Smooth muscle cell (in vitro differentiated cells): Measurements from ENCODE around the gene ARID3C. TPM values are rescaled to one million over a fixed set of nuclear protein-coding genes. Genes with fewer than 3 reads are reported as not detected.
A peak's percentile ranks its signal among the peaks of the same experiment; 100 is the strongest.

Experiments used
- DNase-seq: peaks from one replicate; lab custom pipeline; 2025; ENCODE audit not compliant: unreplicated experiment; lab: John Stamatoyannopoulos, UW
- H2AFZ ChIP-seq: fragments of 200-600 bp; sonication (generic); 2 replicates; pipeline ENCODE4 v1.6.0; 2016; ENCODE audit warnings: antibody characterized with exemption, low read depth, mild to moderate bottlenecking
- H3F3A ChIP-seq: fragments of 200-600 bp; sonication (generic); 2 replicates; pipeline ENCODE4 v1.6.0; 2017; ENCODE audit warnings: antibody characterized with exemption, low read depth
- H3K27ac ChIP-seq: fragments of 200-600 bp; sonication (generic); 2 replicates; pipeline ENCODE4 v1.5.1; 2016; ENCODE audit warnings: low read depth, mild to moderate bottlenecking
- H3K27me3 ChIP-seq: fragments of 200-600 bp; sonication (generic); 2 replicates; pipeline ENCODE4 v1.6.1; 2016; ENCODE audit warnings: low read depth, mild to moderate bottlenecking
- H3K36me3 ChIP-seq: fragments of 200-600 bp; sonication (generic); 2 replicates; pipeline ENCODE4 v1.5.1; 2016; ENCODE audit warnings: low read depth
- H3K4me1 ChIP-seq: fragments of 200-600 bp; sonication (generic); 2 replicates; pipeline ENCODE4 v1.5.1; 2016; ENCODE audit warnings: low read depth
- H3K4me2 ChIP-seq: fragments of 200-600 bp; sonication (generic); 2 replicates; pipeline ENCODE4 v1.6.0; 2016; ENCODE audit warnings: mild to moderate bottlenecking
- H3K4me3 ChIP-seq: fragments of 200-600 bp; sonication (generic); 2 replicates; pipeline ENCODE4 v1.5.1; 2016; ENCODE audit warnings: mild to moderate bottlenecking
- H3K79me2 ChIP-seq: fragments of 200-600 bp; sonication (generic); 2 replicates; pipeline ENCODE4 v1.6.0; 2016; ENCODE audit warnings: low read depth, mild to moderate bottlenecking
- H3K9ac ChIP-seq: fragments of 200-600 bp; sonication (generic); 2 replicates; pipeline ENCODE4 v1.6.0; 2016; ENCODE audit warnings: low read depth
- H3K9me3 ChIP-seq: fragments of 200-600 bp; sonication (generic); replicated peaks from 2 replicates; pipeline ENCODE4 v1.5.1; 2016; ENCODE audit warnings: low read depth
- H4K20me1 ChIP-seq: fragments of 200-600 bp; sonication (generic); 2 replicates; pipeline ENCODE4 v1.6.0; 2016; ENCODE audit warnings: low read depth
- CTCF ChIP-seq: fragments of 200-600 bp; sonication (generic); IDR thresholded peaks from 2 replicates; pipeline ENCODE4 v1.5.1; 2017; ENCODE audit warnings: borderline replicate concordance, mild to moderate bottlenecking, antibody characterized with exemption; ENCODE audit not compliant: insufficient read depth, poor library complexity, severe bottlenecking
- WGBS: methylation state at CpG from one replicate; pipeline ENCODE4 v1.1.7; 2016; ENCODE audit warnings: low lambda C conversion rate; 5-methylcytosine and 5-hydroxymethylcytosine counted together
- polyA plus RNA-seq: library from polyadenylated mRNA; unstranded; fragments of >200 nt; fragmentation: Nextera tagmentation; extraction: Ambion mirVana; gene quantifications from 2 replicates; pipeline ENCODE4 v1.2.1, GENCODE V29; 2016
- total RNA-seq: library from RNA; depleted of rRNA; stranded (reverse); fragments of >200 nt; gene quantifications from 2 replicates; pipeline ENCODE4 v1.2.3, GENCODE V29; 2014

ARID3C gene
- total and polyA plus RNA-seq, 2 experiments from 2014 or later = 0.40 TPM; not detected in 1

GRCh38 chr9:34658461-34658860 lies 29.6 kb upstream of the ARID3C start:
- Histone ChIP-seq H3K27ac (no peak overlapping the region), H3K4me2 (no peak overlapping the region), H3K9me3 (no peaks in the 10 kb centered on the region), H3K9ac (no peak overlapping the region), H3K4me3 (no peak overlapping the region), H3K36me3 (no peaks in the 10 kb centered on the region), H3K27me3 (no peaks in the 10 kb centered on the region), H4K20me1 (no peaks in the 10 kb centered on the region), H3K4me1 (peaks cover 7% of the 10 kb centered on the region), H2AFZ (no peak overlapping the region), H3F3A (peaks cover 6% of the 10 kb centered on the region), H3K79me2 (no peaks in the 10 kb centered on the region)
- no peak for DNase-seq
- TF ChIP-seq CTCF = no peak
- WGBS = 95% methylated on average over 14 of the region's 14 CpGs

GRCh38 chr9:34656992-34657391 lies 28.1 kb upstream of the ARID3C start:
- no peak for DNase-seq
- Histone ChIP-seq H2AFZ (no peak overlapping the region), H3K27ac (no peak overlapping the region), H3K9ac (no peak overlapping the region), H3K79me2 (no peaks in the 10 kb centered on the region), H3K4me1 (peaks cover 19% of the 10 kb centered on the region), H3K27me3 (no peaks in the 10 kb centered on the region), H3F3A (peaks cover 7% of the 10 kb centered on the region), H3K4me3 (no peak overlapping the region), H4K20me1 (no peaks in the 10 kb centered on the region), H3K9me3 (no peaks in the 10 kb centered on the region), H3K4me2 (no peak overlapping the region), H3K36me3 (no peaks in the 10 kb centered on the region)
- TF ChIP-seq CTCF = no peak
- 94% methylated on average over 5 of the region's 5 CpGs for WGBS

- no peak for DNase-seq
- Histone ChIP-seq H3K4me3 (no peak overlapping the region), H3K4me1 (peaks cover 19% of the 10 kb centered on the region), H3F3A (peaks cover 17% of the 10 kb centered on the region), H4K20me1 (no peaks in the 10 kb centered on the region), H3K79me2 (no peaks in the 10 kb centered on the region), H3K27me3 (no peaks in the 10 kb centered on the region), H3K36me3 (no peaks in the 10 kb centered on the region), H2AFZ (no peak overlapping the region), H3K4me2 (no peak overlapping the region), H3K9me3 (no peaks in the 10 kb centered on the region), H3K27ac (no peak overlapping the region), H3K9ac (no peak overlapping the region)
- TF ChIP-seq CTCF = no peak
- 72% methylated on average over 5 of the region's 5 CpGs for WGBS
Observed at GRCh38 chr9:34655394-34655793, 26.5 kb upstream of the ARID3C start.

GRCh38 chr9:34654323-34655051 lies 25.6 kb upstream of the ARID3C start:
- TF ChIP-seq CTCF = no peak
- 80% methylated on average over 9 of the region's 11 CpGs for whole genome bisulfite sequencing
- H3K4me3 ChIP-seq = peak overlapping the region; percentile 48

More at GRCh38 chr9:34654323-34655051, 25.6 kb upstream of the ARID3C start:
- H3K36me3 ChIP-seq = no peaks in the 10 kb centered on the region
- no peak overlapping the region for H3K9ac ChIP-seq
- DNase-seq = no peak
- H2AFZ ChIP-seq = no peak overlapping the region
- no peak overlapping the region for H3K27ac ChIP-seq
- no peaks in the 10 kb centered on the region for H3K79me2 ChIP-seq
- H3K9me3 ChIP-seq = no peaks in the 10 kb centered on the region
- H3K4me1 ChIP-seq = peaks cover 19% of the 10 kb centered on the region
- no peaks in the 10 kb centered on the region for H3K27me3 ChIP-seq
- peak overlapping the region; percentile 86 for H3K4me2 ChIP-seq
- no peaks in the 10 kb centered on the region for H4K20me1 ChIP-seq
- H3F3A ChIP-seq = peaks cover 17% of the 10 kb centered on the region
